EL (cell line): ENCODE results near the gene AFDN.

Source experiments
- DNase-seq: peaks from one replicate; pipeline ENCODE4 v3.0.0-alpha.2; 2016

Gene AFDN

DNA sequence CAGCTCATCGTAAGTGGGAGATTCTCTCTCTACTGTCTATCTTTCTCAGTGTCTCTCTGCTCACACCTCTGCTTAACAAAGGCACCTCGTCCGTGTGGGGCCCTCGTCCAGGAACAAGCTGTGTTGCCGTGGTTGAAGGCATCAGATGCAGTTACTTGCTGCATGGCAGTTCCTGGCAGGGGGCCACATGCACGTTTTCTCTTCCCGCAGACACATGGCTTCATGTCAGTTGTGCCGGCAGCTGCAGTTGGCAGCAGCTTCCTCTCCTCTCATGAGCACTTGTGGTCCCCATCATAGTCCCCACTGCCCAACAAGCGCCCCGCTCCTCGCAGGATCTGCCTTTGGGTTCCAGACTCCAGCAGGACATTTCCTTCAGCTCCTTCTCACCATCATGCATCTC lies 7.1 kb upstream of the AFDN start:
- DNase-seq = no peak

DNA sequence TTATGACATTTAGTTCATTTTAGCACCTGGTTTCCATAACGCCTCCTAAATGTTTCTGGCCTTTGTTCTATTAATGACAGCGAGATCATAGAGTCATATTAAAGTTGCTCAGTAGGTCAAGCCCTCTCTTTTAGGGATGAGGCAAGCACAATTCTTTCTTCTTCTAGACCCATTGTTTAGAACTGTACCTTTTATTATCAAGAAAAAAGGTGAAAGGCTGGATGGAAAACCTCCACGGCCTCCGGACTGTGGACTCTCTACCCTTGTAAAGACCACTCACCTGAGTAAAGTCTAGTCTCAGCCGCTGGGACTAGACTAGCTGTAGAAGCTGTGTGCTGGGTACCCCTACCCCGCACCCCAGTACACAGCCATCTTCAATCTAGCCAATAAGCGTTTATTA lies 6.0 kb upstream of the AFDN start:
- no peak for DNase-seq

DNA sequence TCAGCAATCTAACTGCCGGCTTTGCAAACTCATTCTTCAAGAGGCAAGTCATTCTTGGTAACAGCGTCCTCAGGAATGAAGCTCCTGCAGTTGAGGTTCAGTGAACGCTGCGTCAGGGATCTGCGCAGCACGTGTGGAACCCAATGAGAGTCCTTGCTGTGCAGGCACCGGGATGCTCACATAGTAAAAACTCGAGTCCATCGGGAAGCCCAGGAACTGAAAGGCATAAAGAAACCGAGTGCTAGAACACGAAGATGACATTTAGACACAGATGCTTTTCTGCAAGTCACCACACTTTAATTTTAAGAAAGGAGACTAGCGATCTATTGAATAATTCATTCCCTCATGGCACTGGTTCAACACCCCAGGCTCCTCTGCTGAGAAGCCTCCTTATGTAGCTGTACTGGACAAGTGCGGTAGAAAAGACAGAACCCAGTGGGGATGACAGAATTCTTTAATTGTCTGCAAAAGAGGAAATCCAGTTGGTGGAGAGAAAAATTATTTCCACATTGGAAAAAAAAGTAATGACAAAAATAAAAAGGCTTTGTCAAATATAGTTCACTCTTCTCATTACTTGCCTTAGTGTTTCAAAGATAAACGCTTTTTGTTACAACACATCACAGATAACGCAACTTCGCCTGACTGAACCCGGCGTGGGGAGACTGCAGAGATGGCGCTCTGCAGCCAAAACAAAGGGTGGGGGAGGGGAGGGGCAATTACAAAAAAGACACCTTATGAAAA lies 1.9 kb upstream of the AFDN start:
- peak; percentile 64 for DNase-seq

DNA sequence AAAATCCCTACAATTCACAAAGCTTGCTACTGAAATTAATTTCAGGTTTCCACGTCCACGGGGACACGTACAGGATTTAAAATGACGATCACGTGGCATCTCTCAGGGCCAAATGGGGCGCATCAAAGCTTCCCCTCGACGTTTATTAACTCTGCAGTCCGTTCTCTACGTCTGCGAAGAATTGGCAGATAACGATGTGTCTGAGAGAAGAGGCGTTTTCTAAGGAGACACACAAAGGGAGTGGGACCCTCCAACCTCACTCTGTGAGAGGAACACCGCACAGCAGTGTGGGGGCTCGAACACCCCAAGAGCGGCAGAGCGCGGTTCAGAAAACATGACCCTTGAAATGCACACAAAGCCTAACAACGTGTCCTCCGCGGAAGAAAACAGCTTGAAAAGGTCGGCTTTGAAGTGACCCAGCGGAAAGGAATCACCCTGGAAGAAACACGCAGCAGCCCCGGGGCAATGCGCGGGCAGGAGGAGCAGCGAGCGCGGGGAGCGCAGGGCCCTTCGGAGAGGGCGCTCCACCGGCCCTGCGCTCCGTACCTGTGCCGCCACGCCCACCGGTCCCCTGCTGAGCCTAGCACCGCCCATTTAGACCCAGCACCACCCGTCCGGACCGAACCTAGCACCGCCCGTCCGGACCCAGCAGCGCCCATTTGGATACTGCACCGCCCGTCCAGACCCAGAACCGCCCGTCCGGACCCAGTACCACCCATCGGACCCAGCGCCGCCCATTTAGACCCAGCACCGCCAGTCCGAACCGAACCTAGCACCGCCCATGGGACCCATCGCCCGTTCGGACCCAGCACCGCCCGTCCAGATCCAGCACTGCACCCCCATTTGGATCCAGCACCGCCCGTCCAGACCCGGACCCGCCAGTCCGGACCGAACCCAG lies 1.1 kb upstream of the AFDN start:
- peak; percentile 56 for DNase-seq

DNA sequence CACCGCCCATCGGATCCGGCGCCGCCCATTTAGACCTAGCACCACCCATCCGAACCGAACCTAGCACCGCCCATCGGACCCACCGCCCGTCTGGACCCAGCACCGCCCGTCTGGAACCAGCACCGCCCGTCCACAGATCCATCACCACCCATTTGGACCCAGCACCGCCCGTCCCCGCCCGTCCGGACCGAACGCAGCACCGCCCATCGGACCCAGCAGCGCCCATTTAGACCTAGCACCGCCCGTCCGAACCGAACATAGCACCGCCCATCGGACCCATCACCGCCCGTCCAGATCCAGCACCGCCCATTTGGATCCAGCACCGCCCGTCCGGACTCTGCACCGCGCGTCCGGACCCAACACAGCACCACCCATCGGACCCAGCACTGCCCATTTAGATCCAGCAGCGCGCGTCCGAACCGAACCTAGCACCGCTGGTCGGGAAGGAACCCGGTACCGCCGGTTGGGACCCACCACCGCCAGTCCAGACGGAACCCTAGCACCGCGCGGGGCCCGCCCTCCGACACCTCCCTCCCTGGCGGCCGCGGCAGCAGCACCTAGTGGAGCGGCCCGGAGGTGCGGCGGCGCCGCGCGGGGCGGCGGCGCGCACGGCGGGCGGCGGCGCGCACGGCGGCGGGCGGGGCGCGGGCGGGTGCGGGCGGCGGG lies 348 bp upstream of the AFDN start:
- DNase-seq = peak; percentile 59

DNA sequence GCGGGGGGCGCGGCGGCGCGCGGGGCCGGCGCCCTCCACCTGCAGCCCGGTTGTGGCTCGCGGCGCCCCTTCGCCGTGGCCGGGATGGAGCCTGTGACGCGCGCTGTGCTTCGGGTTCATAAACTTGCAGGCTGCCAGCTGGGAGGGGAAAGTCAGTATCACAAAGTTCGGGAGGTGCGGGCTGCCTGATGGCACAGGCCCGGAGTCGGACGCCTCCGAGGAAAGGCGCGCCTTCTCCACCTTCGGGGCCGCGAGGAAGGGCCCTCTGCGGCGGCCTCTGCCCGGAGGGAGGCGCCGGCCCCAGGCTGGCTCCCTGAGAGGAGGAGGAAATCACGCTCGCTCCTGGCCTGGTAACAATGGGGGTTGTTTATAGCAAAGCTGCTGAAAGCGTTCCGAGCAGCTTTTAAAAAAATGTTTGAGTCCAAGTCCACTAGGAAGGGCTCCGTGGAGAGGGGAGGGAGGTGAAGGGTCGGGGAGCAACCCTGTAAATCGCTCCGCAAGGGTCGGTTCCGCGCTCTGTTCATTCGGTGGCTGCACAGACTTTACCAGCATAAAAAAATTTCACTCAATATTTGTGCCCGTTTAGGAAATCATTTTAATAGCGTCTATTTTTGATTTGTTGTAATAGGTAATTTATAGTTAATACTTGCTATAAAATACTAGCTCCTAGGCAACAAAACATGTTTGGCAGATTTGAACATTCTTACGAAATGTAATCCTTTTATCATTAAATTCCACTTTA lies 1.0 kb downstream of the AFDN start:
- peak; percentile 49 for DNase-seq

DNA sequence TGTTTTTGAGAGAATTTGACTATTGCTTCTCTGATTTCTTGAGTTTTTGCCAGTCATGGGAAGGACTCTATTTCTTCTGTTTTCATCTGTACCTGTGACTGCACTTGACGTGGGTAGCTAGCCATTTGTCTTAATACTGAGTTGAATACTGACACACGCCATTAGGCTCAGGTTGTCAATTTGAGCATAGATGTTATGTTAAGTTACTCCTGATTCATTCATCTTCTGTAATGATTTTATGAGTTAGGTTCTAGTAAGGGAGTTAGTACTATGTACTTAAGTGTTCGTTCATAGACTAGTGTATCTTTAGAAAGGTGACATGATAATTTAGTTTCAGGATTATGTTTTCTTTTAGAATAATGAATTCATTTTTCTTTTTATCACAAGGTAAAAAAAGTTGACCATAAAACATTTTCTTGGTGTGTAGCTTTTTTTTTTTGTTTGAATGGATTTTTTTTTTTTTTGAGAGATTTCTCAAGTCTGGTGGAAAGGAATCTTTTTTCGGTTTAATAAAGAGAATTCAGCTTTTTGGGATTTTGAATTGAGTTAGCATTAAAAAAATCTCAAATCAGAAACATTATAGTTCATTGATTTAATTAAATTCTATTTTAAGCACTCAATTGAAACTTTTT lies 1.7 kb downstream of the AFDN start:
- no peak for DNase-seq

DNA sequence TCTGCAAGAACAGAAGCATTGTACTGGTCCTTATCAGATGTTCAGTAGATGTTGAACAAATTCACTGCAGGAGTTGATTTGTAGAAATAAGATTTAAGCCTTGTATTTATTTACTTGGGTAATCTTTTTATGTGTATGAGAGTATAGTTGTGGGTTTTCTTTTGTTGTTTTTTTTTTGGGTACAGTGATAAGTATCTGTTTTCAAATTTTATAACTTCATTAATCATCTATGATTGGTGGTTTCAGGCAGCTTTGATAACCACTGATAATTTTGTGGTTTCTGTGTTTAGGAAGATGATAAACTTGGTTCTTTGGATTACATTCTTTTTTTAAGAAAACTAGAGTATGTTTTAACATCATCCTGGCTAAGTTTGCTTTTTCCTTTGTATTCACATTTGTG lies 2.8 kb downstream of the AFDN start:
- DNase-seq = no peak

DNA sequence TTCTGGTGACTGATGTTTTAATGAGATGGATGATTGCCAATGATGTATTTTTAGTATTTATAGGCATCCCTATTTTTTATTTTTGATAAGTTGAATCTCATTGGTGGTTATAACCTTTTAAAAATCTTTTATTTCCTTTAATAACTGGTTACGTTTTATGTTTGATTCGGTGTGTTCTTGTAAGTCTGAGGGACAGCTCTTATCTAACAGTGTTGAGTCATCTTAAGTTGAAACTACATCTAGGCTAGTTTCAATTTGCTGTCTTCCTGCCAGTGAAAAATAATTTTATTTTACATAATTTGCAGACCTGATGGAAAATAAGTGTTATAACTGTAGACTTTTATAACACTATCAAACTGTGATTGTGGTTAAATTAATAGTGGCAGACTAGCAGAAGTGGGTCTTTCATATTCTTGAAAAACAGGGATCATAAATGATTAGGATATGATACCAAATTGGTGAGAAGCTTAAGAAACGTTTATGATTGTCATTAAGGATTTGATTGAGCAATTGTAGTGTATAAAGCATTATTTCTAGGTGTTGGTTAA lies 4.6 kb downstream of the AFDN start:
- DNase-seq = no peak

DNA sequence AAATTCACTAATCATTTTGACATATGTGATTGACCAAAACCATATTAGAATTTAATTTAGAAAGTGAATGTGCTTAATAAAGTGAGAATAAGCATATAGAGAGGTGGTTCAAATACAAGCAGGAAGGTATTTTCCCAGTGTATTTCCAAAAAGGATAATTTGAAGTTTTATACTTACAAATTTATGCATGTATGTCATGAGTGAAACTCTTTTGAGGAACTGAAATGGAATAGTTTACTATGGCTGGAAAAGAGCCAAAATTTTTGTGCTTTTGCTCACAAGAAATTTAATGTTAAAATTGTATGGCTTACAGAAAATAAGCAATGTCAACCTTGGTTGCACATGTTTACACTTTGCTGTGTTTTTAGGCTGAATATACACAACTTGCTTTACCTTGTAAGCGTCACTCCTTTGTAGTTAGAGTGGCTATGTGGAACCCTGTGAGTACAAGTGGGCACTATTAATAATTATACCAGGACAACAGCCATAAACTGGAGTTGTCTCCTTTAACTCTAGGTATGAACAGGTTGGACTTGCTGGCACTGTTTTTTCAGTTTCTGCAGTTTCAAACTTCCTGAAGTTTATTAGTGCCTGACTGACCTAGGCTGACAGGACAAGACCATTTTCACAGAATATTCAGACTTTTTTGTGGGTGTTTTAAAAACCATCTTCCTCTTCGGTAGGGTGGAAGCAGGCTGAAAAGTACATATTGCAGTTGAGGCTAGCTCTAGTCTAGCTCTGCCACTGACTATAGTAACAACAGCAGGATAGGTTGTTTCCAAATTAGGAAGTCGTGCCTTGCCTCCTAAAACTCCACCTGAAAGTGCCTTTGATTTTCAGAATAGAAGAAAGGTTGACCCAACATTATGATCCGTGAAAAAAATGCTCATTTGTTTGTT lies 6.0 kb downstream of the AFDN start:
- DNase-seq = no peak

DNA sequence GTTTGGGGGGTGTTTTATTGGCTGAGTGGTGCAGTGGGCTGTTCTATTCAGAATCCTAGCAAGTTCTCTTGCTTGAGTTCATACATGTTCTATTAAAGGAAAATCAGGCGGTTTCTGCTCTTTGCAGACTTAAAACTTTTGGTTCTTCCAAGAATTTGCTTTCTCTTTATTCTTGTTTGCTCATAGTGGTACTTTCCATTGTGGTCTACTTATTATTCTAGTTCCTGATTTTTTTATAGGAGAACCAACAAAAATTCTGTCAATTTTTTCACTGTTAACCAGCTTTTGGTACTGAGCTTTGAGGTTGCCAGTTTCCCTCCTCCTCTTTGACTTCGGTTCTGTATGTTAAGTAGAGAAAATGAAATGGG lies 6.7 kb downstream of the AFDN start:
- DNase-seq = no peak

DNA sequence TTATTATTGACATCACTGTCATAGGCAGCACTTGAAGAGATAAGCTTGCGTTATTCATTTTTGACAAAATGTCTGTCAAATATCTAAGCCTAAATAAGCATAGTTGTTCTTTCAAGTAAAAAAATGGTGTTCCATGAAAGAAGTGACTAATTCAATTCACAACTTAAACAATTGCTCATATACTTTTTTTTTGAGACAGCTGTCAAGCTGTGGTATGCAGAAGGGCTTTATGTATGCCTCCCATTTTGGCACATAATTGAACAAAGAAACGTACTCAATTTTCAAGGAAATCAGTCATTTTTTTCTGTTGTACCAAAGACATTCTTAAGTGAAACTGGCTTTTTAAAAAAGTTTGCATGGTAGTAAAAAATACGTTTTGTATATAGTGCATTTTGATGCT lies 8.5 kb downstream of the AFDN start:
- DNase-seq = no peak

DNA sequence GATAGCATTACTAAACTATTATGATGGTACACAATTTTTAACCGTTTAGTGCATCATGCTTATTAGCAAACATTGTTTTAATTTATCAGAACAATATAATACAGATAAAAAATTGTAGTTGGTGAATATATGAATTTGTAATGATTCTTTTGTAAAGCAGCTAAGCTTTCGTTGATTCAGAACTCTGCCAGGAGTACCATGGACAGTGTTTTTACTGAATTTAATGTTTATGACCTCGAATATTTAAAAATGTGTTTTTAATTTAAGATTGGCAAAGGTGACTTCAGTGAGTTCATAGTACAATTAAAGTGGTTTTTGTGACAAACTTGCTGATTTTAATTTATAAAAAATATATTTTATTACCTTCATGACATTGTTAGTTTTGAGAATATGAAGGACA lies 10.0 kb downstream of the AFDN start:
- no peak for DNase-seq

DNA sequence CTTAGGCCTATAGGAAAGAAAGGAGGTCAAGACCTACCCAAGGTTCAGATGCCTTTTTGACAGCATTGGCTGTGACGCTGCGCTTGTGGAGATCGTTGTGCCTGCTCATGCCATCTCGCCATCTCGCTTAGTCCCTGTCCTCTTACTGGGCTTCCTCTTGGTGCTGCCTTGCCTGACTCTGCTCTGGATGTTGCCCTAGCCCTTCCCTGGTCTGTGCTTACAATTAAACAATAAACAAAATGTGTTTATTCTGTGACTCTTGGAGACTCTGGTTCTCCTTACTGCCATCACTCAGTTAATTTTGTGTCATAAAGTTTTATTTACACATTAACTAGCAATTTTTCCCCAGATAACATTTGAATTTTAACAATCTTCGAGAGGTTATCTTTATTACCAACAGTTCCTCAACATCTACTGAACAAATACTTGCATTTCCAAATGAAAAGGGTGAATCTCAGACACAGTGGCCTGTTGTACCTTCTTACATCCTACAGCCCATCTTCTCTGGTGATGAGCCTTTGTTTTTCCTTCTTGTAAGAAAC lies 11.6 kb downstream of the AFDN start:
- DNase-seq = no peak

DNA sequence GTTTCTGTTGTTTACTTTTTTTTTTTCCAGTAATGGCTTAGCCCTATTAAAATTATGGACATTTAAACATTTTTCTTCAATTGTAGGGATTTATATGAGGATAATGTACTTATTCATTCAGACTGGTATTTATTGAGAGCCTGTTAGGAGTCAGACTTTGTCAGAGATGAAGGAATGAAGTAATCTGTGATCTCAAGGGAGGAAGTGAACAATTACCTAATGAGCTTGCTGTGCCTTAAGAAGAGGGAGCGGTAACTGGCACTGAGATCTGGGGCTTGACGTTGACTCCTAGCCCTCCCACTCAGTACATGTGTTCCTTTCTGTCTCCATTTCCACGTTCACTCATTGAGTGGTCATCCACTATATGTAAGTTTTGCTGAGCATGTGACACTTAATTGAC lies 12.6 kb downstream of the AFDN start:
- DNase-seq = no peak

DNA sequence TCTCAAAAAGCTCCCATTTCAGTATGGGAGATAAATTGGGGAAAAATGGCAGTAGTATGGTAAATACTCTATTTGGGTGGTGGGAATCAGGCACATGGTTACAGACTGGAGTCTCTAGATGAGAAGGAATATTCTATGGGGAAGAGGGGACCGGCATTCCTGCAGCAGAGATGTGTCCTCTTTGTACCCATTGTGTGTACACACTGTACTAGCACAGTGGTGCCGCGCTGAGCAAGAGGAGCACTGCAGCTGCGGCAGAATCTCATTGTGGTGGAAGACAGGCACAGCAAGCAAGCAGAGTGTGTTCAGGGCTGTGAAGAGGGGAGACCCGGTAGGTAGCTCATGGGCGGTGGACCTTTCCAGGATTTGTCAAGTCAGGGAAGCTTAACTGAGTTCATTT lies 13.0 kb downstream of the AFDN start:
- DNase-seq = no peak

DNA sequence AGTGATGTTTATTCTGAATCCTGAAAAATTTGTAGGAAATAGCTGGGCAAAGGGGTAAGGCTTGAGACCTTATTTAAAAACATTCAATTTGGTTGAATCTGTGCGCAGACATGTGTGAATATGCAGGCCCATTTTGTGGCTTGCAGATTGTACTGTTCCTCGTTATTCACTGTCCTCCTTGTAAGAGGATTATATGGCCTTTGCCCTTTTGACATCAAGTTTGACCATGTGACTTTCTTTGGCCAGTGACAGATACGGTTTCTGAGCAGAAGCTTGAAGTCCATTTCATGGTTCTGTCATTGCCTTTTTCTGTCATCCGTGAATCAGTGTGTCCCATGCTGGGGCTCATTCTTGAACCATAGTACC lies 13.4 kb downstream of the AFDN start:
- DNase-seq = no peak

DNA sequence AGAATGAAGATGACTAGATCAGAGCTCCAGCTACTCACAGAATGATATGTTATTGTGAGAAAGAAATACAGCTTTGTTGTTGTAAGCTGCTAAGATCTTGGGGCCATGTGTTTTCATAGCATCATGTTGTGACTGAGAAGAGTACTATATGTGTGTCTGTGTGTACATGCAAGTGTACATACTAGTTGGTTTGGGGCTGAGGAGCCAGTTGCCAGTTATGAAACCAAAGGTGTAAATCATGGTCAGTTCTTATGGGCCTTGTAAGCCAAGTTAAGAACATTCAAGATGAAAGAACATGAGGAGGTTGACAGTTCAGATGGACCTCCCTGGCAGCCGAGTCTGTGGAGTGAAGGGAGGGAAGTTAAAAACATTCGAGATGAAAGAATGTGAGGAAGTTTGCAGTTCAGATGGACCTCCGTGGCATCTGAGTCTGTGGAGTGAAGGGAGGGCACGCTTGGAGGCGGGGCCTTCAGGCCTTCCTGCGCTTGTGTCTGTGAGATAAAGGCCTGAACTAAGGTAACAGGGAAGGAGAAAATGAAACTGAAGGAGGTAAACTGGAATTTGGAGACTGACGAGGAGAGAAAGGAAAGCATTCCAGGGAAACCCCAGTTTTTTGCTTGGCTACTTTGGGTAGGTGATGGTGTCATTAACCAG lies 13.9 kb downstream of the AFDN start:
- no peak for DNase-seq

DNA sequence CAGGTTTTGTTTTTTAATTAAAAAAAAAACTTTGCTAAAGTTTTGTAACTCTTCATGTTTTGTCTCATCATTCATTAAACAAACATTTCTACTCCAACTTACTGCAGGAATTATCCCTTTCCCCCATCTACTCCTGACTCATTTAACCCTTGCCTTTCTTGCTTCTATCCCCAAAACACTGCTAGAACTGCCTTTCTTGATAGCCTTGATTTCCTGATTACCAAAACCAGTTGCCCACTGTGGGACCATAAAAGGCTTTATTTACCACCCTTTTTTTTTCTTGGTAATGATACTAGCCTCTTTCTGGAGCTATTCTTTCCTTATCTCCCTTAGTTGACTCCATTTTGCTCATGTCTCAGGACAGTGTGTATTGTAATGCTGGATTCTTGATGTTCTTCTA lies 15.3 kb downstream of the AFDN start:
- DNase-seq = no peak

DNA sequence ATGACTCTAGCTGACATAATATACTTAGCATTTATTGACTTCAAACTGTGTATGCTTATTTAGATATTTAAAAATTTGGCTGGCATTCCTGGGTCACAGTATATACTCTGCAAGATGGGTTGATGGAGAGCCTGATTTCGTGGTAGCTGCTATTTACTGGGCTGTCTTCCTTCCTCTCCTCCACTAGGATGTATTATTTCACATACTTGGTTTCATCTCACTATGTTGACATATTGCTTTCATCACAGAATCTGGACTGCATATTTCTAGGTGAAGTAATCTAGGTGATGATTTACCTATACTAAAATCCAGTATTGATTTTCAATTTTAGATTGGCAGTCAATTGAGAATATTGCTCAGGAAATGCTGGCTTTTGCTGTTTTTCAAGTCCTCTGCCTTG lies 15.7 kb downstream of the AFDN start:
- DNase-seq = no peak

DNA sequence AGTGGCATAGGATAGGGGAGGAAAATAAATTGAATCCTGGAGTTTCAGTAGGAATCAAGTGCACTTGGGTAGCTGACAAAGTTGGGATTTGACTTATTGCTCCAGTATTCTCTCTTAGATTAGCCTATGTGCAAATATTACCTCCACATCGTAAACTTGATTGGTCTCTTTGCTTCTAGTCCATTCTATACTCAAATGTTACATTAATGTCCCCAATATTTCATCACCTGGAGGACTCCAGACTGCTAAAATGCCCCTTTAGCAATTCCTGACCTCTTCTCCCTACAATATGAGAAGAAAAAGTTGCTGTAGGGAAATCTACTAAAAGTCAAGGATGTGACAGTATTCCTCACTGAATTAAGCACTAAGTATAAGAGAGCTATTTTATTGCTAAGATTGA lies 16.3 kb downstream of the AFDN start:
- no peak for DNase-seq
